HG03196 (cell line): ENCODE data around the gene SASH1.
"Not testable (repeated sequence)": the region's sequence is repeated elsewhere in the genome, so short reads cannot be mapped to it uniquely, and the experiment has no call there.

Source experiments
- ATAC-seq: cut with Tn5 transposase; IDR thresholded peaks from one replicate; pipeline ENCODE4 v1.9.1; 2021; ENCODE audit not compliant: unreplicated experiment

Gene SASH1

DNA sequence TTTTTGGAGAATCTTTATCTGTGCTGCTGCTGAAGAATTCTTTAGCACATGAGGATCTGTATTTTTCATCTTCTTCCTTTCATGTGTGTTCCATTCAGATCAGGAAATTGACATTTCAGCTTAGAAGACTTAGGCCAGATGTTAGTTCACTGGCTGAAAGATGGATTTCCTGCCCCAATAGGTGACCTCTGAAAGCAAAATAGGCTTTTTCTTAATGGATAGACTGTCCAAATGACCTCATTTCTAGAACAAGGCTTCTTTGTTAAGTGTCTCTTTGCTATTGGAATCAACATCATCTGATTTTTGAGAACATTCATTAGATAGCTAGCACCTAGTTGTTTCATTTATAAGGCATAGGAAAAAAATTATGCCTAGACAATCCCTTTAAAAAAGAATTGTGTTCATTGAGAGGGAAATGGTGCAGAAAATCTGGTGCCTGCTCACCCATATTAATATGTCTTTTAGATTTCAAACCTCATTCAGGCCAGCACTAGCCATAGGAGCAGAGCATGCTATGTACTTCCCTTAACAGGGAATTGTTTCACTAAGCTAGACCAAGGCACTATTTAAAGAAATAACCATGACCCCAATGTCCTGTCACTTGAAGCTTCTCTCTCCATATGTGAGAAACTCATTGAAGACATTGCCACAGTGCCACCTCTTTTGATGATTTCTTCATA, 13.6 kb upstream of the SASH1 start:
- ATAC-seq: no peak

DNA sequence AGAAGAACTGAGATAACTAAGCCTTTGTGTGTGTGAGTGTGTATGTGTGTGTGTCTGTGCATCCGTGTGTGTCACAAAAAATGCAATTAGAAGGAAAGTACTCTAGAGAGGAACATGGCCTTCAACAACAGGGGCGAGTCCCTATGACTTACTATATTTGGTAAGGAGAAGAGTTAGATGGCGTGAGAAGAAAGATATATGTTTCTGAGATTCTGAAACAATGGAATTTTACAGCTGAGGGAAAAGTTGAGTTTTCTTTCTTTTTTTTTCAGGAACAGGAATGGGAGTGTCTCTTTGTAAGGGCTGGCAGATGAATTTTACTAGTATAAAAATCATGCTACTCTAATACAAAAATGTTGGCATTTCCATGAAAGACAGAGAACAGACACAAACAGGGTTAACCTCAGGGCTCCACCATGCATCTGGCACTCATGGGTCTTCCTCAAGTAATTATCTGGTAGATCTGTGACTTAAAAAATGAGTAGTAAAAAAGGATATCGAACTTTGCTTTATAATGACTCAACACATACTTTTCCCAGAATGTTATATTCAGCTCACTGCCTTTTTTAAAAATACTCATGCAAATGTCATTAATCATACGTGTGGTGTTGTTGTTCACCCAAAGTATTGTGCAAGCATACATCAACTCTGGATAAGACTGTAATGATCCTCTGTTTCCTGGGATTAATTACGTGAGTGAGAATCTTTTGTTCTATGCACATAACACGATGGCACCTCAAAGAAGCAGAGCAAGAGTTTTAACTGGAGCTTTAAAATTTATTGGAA, 12.8 kb upstream of the SASH1 start:
- ATAC-seq: no peak

GRCh38 chr6:148332088-148332487, 10.6 kb upstream of the SASH1 start:
- ATAC-seq: no peak

DNA sequence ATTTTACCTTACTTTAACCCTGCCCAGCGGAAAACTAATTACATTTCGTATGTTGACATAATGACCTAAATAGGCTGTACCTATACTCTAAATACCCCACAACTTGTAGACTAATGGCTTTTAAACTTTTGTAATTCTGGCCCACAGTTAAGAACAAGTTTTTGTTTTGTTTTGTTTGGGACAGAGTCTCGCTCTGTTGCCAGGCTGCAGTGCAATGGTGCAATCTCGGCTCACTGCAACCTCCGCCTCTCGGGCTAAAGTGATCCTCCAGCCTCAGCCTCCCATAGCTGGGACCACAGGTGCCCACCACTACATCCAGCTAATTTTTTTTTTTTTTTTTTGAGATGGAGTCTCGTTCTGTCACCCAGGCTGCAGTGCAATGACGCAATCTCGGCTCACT, 5.7 kb upstream of the SASH1 start:
- no peak for ATAC-seq

DNA sequence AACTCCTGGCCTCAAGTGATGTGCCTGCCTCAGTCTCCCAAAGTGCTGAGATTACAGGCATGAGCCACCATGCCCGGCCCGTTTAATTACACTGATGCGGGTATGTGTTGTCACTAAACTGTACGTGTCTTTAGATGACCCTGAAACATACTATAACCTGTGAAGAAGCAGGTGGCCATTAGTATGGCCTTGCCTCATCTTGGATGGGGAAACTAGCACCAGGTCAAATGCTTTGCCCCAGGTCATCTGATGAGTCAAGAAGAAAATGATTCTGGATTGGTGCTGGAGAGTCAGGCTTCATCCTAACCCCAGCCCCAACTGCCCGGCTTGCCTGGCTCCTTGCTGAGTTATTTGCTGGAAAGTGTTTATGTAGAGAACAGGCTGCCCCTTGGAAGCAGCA, 2.9 kb upstream of the SASH1 start:
- no peak for ATAC-seq

DNA sequence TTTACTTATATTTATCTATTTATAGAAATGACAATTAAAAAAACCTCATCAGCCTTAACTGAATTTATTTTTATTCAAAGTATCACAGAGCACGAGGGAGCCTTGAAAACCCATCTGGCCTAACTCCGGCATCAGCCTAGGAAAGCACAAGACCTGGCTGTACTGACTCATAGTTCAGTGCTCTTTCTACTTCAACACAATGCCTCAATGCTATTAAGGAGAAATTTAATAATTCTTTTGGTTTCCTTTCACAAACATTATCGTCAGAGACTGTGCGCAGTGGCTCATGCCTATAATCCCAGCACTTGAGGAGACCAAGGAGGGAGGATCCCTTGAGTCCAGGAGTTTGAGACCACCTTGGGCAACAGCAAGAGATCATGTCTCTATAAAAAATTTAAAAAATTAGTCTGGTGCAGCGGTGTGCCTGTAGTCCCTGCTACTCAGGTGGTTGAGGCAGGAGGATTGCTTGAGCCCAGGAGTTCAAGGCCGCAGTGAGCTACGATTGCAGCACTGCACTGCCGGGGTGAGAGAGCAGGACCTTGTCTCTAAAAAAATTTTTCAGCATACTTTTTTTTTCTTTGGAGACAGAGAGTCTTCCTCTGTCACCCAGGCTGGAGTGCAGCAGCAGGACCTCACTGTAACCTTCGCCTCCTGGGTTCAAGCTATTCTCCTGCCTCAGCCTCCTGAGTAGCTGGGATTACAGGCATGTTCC, 1.9 kb upstream of the SASH1 start:
- no peak for ATAC-seq

DNA sequence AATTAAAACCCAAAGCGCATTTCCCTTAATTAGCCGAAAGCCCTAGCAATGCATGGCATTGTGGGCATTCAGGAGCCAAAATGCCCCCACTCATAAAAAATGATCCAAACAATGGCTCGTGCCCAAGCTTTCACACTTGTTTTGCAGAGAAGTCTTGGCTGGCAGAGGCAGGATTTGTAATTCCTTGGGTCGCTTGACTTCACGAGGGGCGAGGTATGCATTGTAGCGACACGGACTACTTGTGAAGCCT, 613 bp upstream of the SASH1 start:
- ATAC-seq: no peak

- ATAC-seq: no peak
Observed at GRCh38 chr6:148343047-148343782, 577 bp downstream of the SASH1 start.

- no peak for ATAC-seq
Observed at GRCh38 chr6:148345176-148345575, 2.5 kb downstream of the SASH1 start.

GRCh38 chr6:148345578-148345977, 2.9 kb downstream of the SASH1 start:
- no peak for ATAC-seq

DNA sequence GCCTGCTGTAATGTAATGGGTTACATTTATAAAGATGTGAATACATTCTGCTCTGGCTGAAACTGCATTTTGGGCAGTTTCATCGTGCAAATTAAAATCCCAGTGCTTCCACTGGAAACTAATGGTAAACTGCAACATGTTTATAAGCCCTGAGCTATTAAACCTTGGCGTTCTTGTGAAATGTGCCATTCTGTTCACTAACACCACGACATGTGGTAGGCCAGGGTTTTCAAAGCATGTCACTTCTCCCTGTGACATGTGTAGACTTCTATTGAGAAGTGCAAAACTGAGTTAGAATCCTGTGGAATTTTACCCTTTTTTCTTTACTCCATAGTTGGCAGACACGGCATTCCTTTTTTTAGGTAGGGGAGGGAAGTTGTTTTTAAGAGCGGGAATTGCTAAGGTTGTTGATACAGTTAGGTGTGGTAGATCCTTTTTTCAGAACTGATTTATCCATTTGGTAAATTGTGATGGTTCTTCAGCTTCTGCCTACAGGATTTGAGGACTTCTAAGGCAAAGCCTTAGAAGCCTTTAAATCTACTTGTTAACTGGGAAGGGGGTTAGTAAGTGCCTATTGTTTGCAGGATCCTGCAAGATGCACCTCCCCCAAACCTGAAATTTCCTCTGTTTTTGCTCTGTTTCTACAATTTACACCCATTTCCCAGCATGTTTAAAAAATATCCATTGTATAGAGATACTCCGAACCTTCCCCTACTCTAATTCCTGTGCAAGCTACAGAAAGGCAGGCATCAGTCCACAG, 4.2 kb downstream of the SASH1 start:
- ATAC-seq: no peak

- no peak for ATAC-seq
Observed at GRCh38 chr6:148347441-148348054, 4.9 kb downstream of the SASH1 start.

GRCh38 chr6:148348335-148348734, 5.7 kb downstream of the SASH1 start:
- no peak for ATAC-seq

GRCh38 chr6:148348778-148349177, 6.1 kb downstream of the SASH1 start:
- ATAC-seq: no peak

GRCh38 chr6:148349466-148349865, 6.8 kb downstream of the SASH1 start:
- no peak for ATAC-seq

GRCh38 chr6:148351309-148351708, 8.7 kb downstream of the SASH1 start:
- no peak for ATAC-seq

DNA sequence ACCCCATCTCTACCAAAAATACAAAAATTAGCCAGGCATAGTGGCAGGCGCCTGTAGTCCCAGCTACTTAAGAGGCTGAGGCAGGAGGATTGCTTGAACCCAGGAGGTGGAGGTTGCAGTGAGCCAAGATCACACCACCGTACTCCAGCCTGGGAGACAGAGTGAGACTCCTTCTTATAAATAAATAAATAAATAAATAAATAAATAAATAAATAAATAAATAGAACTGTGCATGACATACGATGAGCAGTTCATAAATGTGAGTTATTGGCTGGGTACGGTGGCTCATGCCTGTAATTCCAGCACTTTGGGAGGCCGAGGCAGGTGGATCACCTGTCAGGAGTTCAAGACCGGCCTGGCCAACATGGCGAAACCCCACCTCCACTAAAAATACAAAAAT, 9.8 kb downstream of the SASH1 start:
- ATAC-seq: not testable (repeated sequence)

DNA sequence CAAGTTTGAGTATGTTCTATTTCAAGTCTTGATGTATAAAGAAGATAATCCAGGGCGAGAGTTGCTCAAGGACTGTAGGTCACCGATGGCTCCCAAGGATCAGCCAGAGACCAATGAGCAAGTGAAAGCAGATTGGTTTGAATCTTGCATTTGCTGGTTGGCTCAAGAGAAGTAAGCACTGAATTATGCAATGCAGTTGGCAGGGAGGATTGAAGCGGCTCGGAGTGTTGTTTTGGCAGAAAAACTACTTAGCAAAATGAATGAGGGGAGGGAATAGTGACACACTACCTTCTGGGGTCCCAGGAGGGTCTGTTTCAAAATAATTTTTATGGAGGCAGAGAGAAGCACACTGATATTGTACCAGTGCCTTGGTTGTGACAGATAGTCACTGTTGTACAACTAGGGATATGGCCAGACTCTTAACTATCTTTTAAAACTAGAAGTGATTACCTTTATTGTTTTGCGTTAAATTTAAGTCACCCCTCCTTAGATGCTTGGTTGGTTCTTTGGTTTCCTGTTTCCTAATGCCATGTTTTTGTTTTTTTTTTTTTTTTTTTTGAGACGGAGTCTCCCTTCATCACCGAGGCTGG, 15.7 kb downstream of the SASH1 start:
- ATAC-seq: no peak

DNA sequence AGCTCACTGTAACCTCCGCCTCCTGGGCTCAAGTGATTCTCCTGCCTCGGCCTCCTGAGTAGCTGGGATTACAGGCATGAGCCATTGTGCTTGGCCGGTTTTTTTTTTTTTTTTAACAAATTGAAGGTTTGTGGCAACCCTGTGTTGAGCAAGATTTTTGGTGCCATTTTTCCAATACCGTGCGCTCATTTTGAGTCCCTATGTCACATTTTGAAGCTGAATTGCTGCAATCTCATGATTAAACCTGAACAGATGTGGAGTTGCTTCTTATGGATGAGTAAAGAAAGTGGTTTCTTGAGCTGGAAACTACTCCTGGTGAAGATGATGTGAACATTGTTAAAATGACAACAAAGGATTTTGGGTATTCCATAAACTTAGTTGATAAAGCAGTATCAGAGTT, 16.6 kb downstream of the SASH1 start:
- no peak for ATAC-seq
